ENCODE measurements around the gene GATA5.

DNA sequence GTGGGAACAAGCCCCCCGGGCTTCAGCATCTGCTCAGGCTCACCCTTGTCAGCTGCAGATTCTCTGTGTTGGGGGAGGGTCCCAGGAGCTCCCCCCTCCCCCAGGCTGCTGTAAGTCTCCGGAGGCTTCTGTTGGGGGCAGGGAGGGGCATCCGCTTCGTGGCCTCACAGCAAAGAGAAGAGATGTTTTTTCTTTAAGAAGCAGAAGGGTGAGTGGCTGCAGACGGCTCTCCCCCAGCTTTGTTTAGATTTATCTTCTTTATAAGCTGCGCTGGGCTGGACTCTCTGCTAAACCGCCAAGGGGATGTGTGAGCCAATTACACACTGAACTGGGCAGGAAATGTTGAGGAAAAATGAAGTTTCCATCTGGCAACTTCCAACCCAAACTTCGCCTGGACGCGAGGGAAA is 48.7 kb upstream of the GATA5 start:
- TF ChIP-seq, protein P1, sequence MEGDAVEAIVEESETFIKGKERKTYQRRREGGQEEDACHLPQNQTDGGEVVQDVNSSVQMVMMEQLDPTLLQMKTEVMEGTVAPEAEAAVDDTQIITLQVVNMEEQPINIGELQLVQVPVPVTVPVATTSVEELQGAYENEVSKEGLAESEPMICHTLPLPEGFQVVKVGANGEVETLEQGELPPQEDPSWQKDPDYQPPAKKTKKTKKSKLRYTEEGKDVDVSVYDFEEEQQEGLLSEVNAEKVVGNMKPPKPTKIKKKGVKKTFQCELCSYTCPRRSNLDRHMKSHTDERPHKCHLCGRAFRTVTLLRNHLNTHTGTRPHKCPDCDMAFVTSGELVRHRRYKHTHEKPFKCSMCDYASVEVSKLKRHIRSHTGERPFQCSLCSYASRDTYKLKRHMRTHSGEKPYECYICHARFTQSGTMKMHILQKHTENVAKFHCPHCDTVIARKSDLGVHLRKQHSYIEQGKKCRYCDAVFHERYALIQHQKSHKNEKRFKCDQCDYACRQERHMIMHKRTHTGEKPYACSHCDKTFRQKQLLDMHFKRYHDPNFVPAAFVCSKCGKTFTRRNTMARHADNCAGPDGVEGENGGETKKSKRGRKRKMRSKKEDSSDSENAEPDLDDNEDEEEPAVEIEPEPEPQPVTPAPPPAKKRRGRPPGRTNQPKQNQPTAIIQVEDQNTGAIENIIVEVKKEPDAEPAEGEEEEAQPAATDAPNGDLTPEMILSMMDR (conservative IDR thresholded peaks at IDR 0.05 in 1 of 2, IDR thresholded peaks at IDR 0.05 in 1 of 2; ENCODE audit: extremely low read depth in 1 of 2, insufficient read depth in 1 of 2, low read depth in 1 of 2, low read length in 2 of 2), result no peak
- no peak for TF ChIP-seq EZH2 (IDR thresholded peaks at IDR 0.05; ENCODE audit: borderline replicate concordance, low read length)
